ENCODE measurements around the gene FBXL12. TPM values are rescaled to one million over a fixed set of nuclear protein-coding genes. Genes with fewer than 3 reads are reported as not detected.
"Not testable (repeated sequence)": the region's sequence is repeated elsewhere in the genome, so short reads cannot be mapped to it uniquely, and the experiment has no call there.

Gene FBXL12
- total and polyA plus RNA-seq, 7 donors, result 10.4 to 22.1 (median 14.6) TPM

GRCh38 chr19:9849791-9850190, 30.9 kb upstream of the FBXL12 start:
- intact Hi-C loops (cut with DNase I), result no loop called here
- ATAC-seq (no peak), DNase-seq (no peak)
- WGBS, 3 donors, result 66 to 69% (median 67%) methylated on average over 7 of the region's 7 CpGs
- Histone ChIP-seq H3K27ac (no peak overlapping the region), H3K27me3 (ENCODE audit: insufficient read depth in 3 of 3, low read length in 2 of 3) (no peaks in the 10 kb centered on the region), H3K36me3 (ENCODE audit: insufficient read depth in 1 of 2, low read depth in 1 of 2) (peaks cover 0 to 40% of the 10 kb centered on the region in 2 donors), H3K4me3 (no peak overlapping the region), H3K9me3 (no peaks in the 10 kb centered on the region), H3K4me1 (no peaks in the 10 kb centered on the region)
- TF ChIP-seq CTCF (IDR thresholded peaks at IDR 0.05), result no peak

- ATAC-seq (no peak), DNase-seq (no peak)
- TF ChIP-seq CTCF (IDR thresholded peaks at IDR 0.05), result no peak
- Histone ChIP-seq H3K36me3 (ENCODE audit: insufficient read depth in 1 of 2, low read depth in 1 of 2) (peaks cover 0 to 51% of the 10 kb centered on the region in 2 donors), H3K4me3 (no peak overlapping the region), H3K27ac (no peak overlapping the region), H3K27me3 (ENCODE audit: insufficient read depth in 3 of 3, low read length in 2 of 3) (no peaks in the 10 kb centered on the region), H3K4me1 (no peaks in the 10 kb centered on the region), H3K9me3 (peaks cover 2% of the 10 kb centered on the region)
- intact Hi-C loops (cut with DNase I), result no loop called here
- 76 to 81% (median 80%) methylated on average over 20 to 23 of the region's 23 CpGs for WGBS, 3 donors
These were observed 29.9 kb upstream of the FBXL12 start for GRCh38 chr19:9848762-9849161.

- Histone ChIP-seq H3K9me3 (peaks cover 7% of the 10 kb centered on the region), H3K4me1 (no peaks in the 10 kb centered on the region), H3K36me3 (ENCODE audit: insufficient read depth in 1 of 2, low read depth in 1 of 2) (peaks cover 3 to 58% of the 10 kb centered on the region in 2 donors), H3K4me3 (no peak overlapping the region), H3K27me3 (ENCODE audit: insufficient read depth in 3 of 3, low read length in 2 of 3) (no peaks in the 10 kb centered on the region), H3K27ac (no peak overlapping the region)
- DNase-seq (no peak), ATAC-seq (no peak)
- intact Hi-C loops (cut with DNase I), result no loop called here
- WGBS, 3 donors, result 72 to 78% (median 76%) methylated on average over 4 of the region's 4 CpGs
- no peak for TF ChIP-seq CTCF (IDR thresholded peaks at IDR 0.05)
These were observed 29.2 kb upstream of the FBXL12 start for GRCh38 chr19:9848060-9848459.

GRCh38 chr19:9847087-9847671, 28.3 kb upstream of the FBXL12 start:
- Histone ChIP-seq H3K36me3 (ENCODE audit: insufficient read depth in 1 of 2, low read depth in 1 of 2) (peaks cover 3 to 66% of the 10 kb centered on the region in 2 donors), H3K27me3 (ENCODE audit: insufficient read depth in 3 of 3, low read length in 2 of 3) (no peaks in the 10 kb centered on the region), H3K27ac (no peak overlapping the region), H3K4me3 (no peak overlapping the region), H3K9me3 (peaks cover 7% of the 10 kb centered on the region), H3K4me1 (no peaks in the 10 kb centered on the region)
- ATAC-seq (peak; percentile 37 to 76 (median 62)), DNase-seq (peak; percentile 67 to 71)
- intact Hi-C loops (cut with DNase I), result no loop called here
- TF ChIP-seq CTCF (IDR thresholded peaks at IDR 0.05), result peak; percentile 11
- WGBS, 3 donors, result 51 to 57% (median 57%) methylated on average over 12 to 13 of the region's 13 CpGs

GRCh38 chr19:9843626-9844273, 24.9 kb upstream of the FBXL12 start:
- H3K4me1 ChIP-seq; H3K27ac ChIP-seq; DNase-seq; H3K9me3 ChIP-seq; ATAC-seq; H3K4me3 ChIP-seq; H3K27me3 ChIP-seq (ENCODE audit: insufficient read depth in 3 of 3, low read length in 2 of 3); intact Hi-C loops (cut with DNase I): not testable (repeated sequence)
- peaks cover 3 to 94% of the 10 kb centered on the region in 2 donors for H3K36me3 ChIP-seq (ENCODE audit: insufficient read depth in 1 of 2, low read depth in 1 of 2)
- 93 to 99% (median 96%) methylated on average over 11 to 12 of the region's 12 CpGs for WGBS, 3 donors
